Keratinocyte (primary cell): Measurements from ENCODE around the gene CEP43. TPM values are rescaled to one million over a fixed set of nuclear protein-coding genes. Genes with fewer than 3 reads are reported as not detected.

Experiments used
- DNase-seq: peaks from one replicate; pipeline ENCODE4 v3.0.0-alpha.2; 2011; ENCODE audit warnings: low read depth, missing footprints, low spot score
- FAIRE-seq: peaks from 2 replicates; lab custom pipeline; 2011; peaks lifted over from hg19 to GRCh38; lab: Jason Lieb, UNC
- H2AFZ ChIP-seq: 2 replicates; pipeline ENCODE4 v1.6.0; 2012; ENCODE audit warnings: low read length, control low read depth, inconsistent platforms; ENCODE audit not compliant: control insufficient read depth
- H3K27ac ChIP-seq: 2 replicates; pipeline ENCODE4 v1.5.1; 2011; ENCODE audit warnings: low read length; ENCODE audit not compliant: control insufficient read depth, insufficient read depth
- H3K27me3 ChIP-seq: 3 replicates; pipeline ENCODE4 v1.6.0; 2011; ENCODE audit warnings: low read length; ENCODE audit not compliant: control insufficient read depth, insufficient read depth; ENCODE audit errors: extremely low read depth
- H3K36me3 ChIP-seq, 2 experiments: 2 replicates in 1 of 2; 3 replicates in 1 of 2; pipeline ENCODE4 v1.5.1; 2011; ENCODE audit warnings: low read length in 2 of 2, mild to moderate bottlenecking in 1 of 2; ENCODE audit not compliant: control insufficient read depth in 2 of 2, insufficient read depth in 2 of 2; ENCODE audit errors: extremely low read depth in 1 of 2
- H3K4me1 ChIP-seq: 3 replicates; pipeline ENCODE4 v1.5.1; 2011; ENCODE audit warnings: low read length; ENCODE audit not compliant: control insufficient read depth, insufficient read depth; ENCODE audit errors: extremely low read depth
- H3K4me2 ChIP-seq: 3 replicates; pipeline ENCODE4 v1.6.0; 2011; ENCODE audit warnings: low read depth, low read length; ENCODE audit not compliant: control insufficient read depth, insufficient read depth; ENCODE audit errors: extremely low read depth
- H3K4me3 ChIP-seq, 3 experiments: fragments of 200-600 bp in 1 of 3; sonication (generic) in 1 of 3; 2 replicates in 2 of 3; 3 replicates in 1 of 3; pipeline ENCODE4 v1.5.1; 2011 to 2016; ENCODE audit warnings: low read length in 3 of 3, mild to moderate bottlenecking in 3 of 3, control low read depth in 2 of 3, inconsistent platforms in 1 of 3, low read depth in 1 of 3, mixed read lengths in 1 of 3, mixed run types in 1 of 3, moderate library complexity in 1 of 3; ENCODE audit not compliant: control insufficient read depth in 2 of 3, insufficient read depth in 2 of 3; ENCODE audit errors: extremely low read depth in 1 of 3
- H3K79me2 ChIP-seq: 2 replicates; pipeline ENCODE4 v1.6.0; 2012; ENCODE audit warnings: low read length; ENCODE audit not compliant: control insufficient read depth, insufficient read depth
- H3K9ac ChIP-seq: 3 replicates; pipeline ENCODE4 v1.6.0; 2011; ENCODE audit warnings: low read length; ENCODE audit not compliant: control insufficient read depth, insufficient read depth; ENCODE audit errors: extremely low read depth
- H3K9me1 ChIP-seq: 3 replicates; pipeline ENCODE4 v1.6.0; 2011; ENCODE audit warnings: low read length; ENCODE audit not compliant: control insufficient read depth, insufficient read depth; ENCODE audit errors: extremely low read depth
- H3K9me3 ChIP-seq: 2 replicates; pipeline ENCODE4 v1.5.1; 2012; ENCODE audit warnings: low read depth, low read length; ENCODE audit not compliant: control insufficient read depth
- H4K20me1 ChIP-seq: 3 replicates; pipeline ENCODE4 v1.6.0; 2011; ENCODE audit warnings: low read length; ENCODE audit not compliant: control insufficient read depth, insufficient read depth; ENCODE audit errors: extremely low read depth
- EZH2 ChIP-seq: IDR thresholded peaks from one replicate; pipeline ENCODE4 v1.6.1; 2012; ENCODE audit warnings: inconsistent platforms, mild to moderate bottlenecking, low read length, moderate library complexity
- dilution Hi-C: fragments of 300-500 bp; cut with MboI; formaldehyde crosslinking; loops from one replicate; pipeline ENCODE4 v1.7.0; 2020; ENCODE audit warnings: low sequenced_read_pairs; ENCODE audit not compliant: extremely low pct_ligation_motif_present
- polyA plus RNA-seq, 5 experiments: library from polyadenylated mRNA; depleted of rRNA in 3 of 5; stranded (reverse) in 3 of 5; stranded (forward) in 1 of 5; unstranded in 1 of 5; fragments of >200 nt; gene quantifications; 1 replicate in 1 of 5; 2 replicates in 3 of 5; 3 replicates in 1 of 5; pipeline versions ENCODE4 v1.2.1 to v1.2.3, GENCODE V29; 2011 to 2012; ENCODE audit warnings: missing spikeins in 2 of 5, low read depth in 1 of 5, low replicate concordance in 1 of 5
- TF ChIP-seq, protein P1 (sequence below), 3 experiments: IDR thresholded peaks in 1 of 3; conservative IDR thresholded peaks in 1 of 3; optimal IDR thresholded peaks in 1 of 3; 2 replicates in 2 of 3; 3 replicates in 1 of 3; pipeline versions ENCODE3 to v1.5.1; 2011; ENCODE audit warnings: low read length in 3 of 3, mild to moderate bottlenecking in 3 of 3, moderate library complexity in 2 of 3, control low read depth in 1 of 3, inconsistent platforms in 1 of 3; ENCODE audit not compliant: insufficient read depth in 2 of 3; ENCODE audit errors: extremely low read depth in 1 of 3

Gene CEP43
- polyA plus RNA-seq, 1 donor (not counting 4 experiments of a cell fraction or from before 2014, with no cell fraction given): 18.4 TPM

DNA sequence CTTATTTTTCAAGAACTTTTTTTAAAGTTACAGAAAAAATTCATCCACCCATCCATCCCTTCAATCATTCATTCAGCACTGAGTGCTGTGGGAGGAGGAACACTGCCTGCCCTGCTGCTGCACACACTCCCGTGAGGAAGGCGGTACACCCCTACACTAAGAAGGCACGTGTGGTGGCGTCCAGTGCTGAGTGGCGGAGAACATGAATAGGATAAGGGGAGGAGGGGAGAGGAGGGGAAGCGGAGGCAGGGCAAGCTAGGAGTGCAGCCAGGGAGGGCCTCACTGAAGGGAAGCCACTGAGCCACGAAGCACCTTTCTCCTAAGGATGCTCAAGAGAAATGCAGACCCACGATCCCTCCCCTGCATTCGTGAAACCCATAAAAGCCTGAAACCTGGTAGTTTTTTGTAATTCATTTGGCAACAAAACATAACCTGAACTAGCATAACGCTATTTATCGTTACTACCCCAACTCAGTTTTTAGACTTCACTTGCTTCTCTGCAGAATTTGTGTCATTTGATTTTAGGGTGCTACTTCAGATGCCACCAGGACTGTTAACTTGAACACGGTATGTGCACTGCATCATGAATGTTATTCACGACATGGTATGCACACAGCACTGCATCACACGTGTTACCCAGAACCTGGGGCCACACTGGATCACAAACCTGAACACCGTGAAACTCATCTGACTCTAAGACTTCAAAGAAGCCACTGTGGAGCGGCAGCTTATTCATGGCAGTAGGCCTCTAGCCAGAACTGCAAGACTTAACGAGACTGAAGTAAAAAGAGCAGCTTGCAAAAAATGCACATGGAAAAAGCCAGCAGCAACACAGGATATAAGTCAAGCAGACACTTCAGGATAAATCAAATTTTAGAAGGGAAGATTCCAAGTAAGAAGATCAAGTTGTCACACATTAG, 46.4 kb upstream of the CEP43 start:
- Histone ChIP-seq H3K79me2 (no peaks in the 10 kb centered on the region), H3K27ac (no peak overlapping the region), H3K4me1 (peaks cover 11% of the 10 kb centered on the region), H2AFZ (no peak overlapping the region), H3K4me3 (no peak overlapping the region), H3K4me2 (no peak overlapping the region), H3K36me3 (no peaks in the 10 kb centered on the region), H3K9ac (no peak overlapping the region), H4K20me1 (no peaks in the 10 kb centered on the region), H3K9me1 (no peaks in the 10 kb centered on the region), H3K9me3 (no peaks in the 10 kb centered on the region), H3K27me3 (no peaks in the 10 kb centered on the region)
- FAIRE-seq: no peak
- dilution Hi-C loops: no loop called here
- DNase-seq: no peak
- TF ChIP-seq EZH2: no peak
- TF ChIP-seq, protein P1, sequence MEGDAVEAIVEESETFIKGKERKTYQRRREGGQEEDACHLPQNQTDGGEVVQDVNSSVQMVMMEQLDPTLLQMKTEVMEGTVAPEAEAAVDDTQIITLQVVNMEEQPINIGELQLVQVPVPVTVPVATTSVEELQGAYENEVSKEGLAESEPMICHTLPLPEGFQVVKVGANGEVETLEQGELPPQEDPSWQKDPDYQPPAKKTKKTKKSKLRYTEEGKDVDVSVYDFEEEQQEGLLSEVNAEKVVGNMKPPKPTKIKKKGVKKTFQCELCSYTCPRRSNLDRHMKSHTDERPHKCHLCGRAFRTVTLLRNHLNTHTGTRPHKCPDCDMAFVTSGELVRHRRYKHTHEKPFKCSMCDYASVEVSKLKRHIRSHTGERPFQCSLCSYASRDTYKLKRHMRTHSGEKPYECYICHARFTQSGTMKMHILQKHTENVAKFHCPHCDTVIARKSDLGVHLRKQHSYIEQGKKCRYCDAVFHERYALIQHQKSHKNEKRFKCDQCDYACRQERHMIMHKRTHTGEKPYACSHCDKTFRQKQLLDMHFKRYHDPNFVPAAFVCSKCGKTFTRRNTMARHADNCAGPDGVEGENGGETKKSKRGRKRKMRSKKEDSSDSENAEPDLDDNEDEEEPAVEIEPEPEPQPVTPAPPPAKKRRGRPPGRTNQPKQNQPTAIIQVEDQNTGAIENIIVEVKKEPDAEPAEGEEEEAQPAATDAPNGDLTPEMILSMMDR (optimal IDR thresholded peaks at IDR 0.05 in 1 of 3, IDR thresholded peaks at IDR 0.05 in 1 of 3, conservative IDR thresholded peaks at IDR 0.05 in 1 of 3; ENCODE audit: extremely low read depth in 1 of 3, insufficient read depth in 2 of 3, low read length in 3 of 3): no peak

DNA sequence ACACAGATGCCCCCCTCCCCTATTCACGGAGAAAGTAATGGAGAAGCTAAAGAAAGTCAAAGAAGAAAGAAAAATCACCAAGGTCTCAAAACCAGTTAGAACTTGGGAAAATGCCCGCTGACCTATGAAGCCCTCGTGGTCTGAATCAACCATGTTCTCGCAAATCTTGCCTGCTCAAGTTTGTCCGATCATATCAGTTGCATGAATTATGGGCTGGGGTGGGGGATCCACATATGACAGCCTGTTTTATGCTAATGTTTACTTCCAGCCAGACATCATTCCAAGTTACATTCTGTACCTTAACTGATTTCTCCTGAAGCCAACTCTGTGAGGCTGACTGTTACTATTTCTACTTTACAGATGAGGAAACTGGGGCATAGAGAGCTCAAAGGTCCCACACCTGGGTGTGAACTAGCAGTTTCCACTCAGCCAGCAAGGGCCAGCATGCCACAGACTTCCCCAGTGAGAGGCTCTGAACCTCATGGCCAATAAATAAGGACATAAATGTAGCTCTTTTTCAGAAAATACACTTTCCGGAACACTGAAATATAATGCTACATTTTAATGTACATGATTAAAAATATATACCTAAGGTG, 45.0 kb upstream of the CEP43 start:
- Histone ChIP-seq H3K36me3 (no peaks in the 10 kb centered on the region), H3K27me3 (no peaks in the 10 kb centered on the region), H4K20me1 (no peaks in the 10 kb centered on the region), H3K4me3 (no peak overlapping the region), H2AFZ (no peak overlapping the region), H3K9ac (no peak overlapping the region), H3K4me1 (peaks cover 11% of the 10 kb centered on the region), H3K27ac (no peak overlapping the region), H3K4me2 (no peak overlapping the region), H3K9me3 (no peaks in the 10 kb centered on the region), H3K79me2 (no peaks in the 10 kb centered on the region), H3K9me1 (no peaks in the 10 kb centered on the region)
- FAIRE-seq: no peak
- DNase-seq: no peak
- TF ChIP-seq, protein P1 (optimal IDR thresholded peaks at IDR 0.05 in 1 of 3, IDR thresholded peaks at IDR 0.05 in 1 of 3, conservative IDR thresholded peaks at IDR 0.05 in 1 of 3; ENCODE audit: extremely low read depth in 1 of 3, insufficient read depth in 2 of 3, low read length in 3 of 3): no peak
- TF ChIP-seq EZH2: no peak
- dilution Hi-C loops: no loop called here
